ENCODE measurements around the gene LRP1B.

- no peak for TF ChIP-seq CTCF (conservative IDR thresholded peaks at IDR 0.05 in 1 of 2, IDR thresholded peaks at IDR 0.05 in 1 of 2; ENCODE audit: low read depth in 1 of 2, low read length in 2 of 2)
- TF ChIP-seq EZH2 (IDR thresholded peaks at IDR 0.05; ENCODE audit: low read length, missing control alignments), result no peak
Measured at GRCh38 chr2:140601342-140601741, 1529.5 kb downstream of the LRP1B start.

Measured in fibroblast of lung (primary cell).